WTC11 (cell line): ENCODE results near the gene ARHGAP8. TPM values are rescaled to one million over a fixed set of nuclear protein-coding genes. Genes with fewer than 3 reads are reported as not detected.

Experiments
- ATAC-seq: fragments of 200-7000 bp; cut with Tn5 transposase; 2 replicates; pipeline ENCODE4 v1.10.0; 2021; ENCODE audit warnings: mild to moderate bottlenecking, moderate library complexity
- CTCF ChIA-PET: fragments of 300-600 bp; sonication (Branson Sonifier 250); formaldehyde crosslinking; loops from one replicate; lab custom pipeline; 2021; ENCODE audit warnings: antibody characterized with exemption; lab: Charles Lee
- POLR2A ChIA-PET: fragments of 350-600 bp; sonication (Branson Sonifier 250); formaldehyde crosslinking; loops from one replicate; lab custom pipeline; 2021; ENCODE audit warnings: antibody characterized with exemption; lab: Charles Lee
- DNase-seq: peaks from one replicate; pipeline ENCODE4 v3.0.0; 2021; ENCODE audit warnings: low spot score
- H3K27ac Mint-ChIP-seq: 2 replicates; pipeline ENCODE4 v1.8.0; 2021; ENCODE audit warnings: mixed read lengths
- H3K27me3 Mint-ChIP-seq: 2 replicates; pipeline ENCODE4 v1.8.0; 2021; ENCODE audit warnings: low read depth, mild to moderate bottlenecking, moderate library complexity, mixed read lengths
- H3K36me3 Mint-ChIP-seq: 2 replicates; pipeline ENCODE4 v1.8.0; 2021; ENCODE audit warnings: mixed read lengths
- H3K4me1 Mint-ChIP-seq: 2 replicates; pipeline ENCODE4 v1.8.0; 2022; ENCODE audit warnings: mixed read lengths
- H3K4me3 Mint-ChIP-seq: 2 replicates; pipeline ENCODE4 v1.8.0; 2021; ENCODE audit warnings: mild to moderate bottlenecking, moderate library complexity, mixed read lengths
- H3K9me3 Mint-ChIP-seq: 2 replicates; pipeline ENCODE4 v1.8.0; 2021; ENCODE audit warnings: mixed read lengths
- KAT7 ChIP-seq: sonication (generic); formaldehyde crosslinking; IDR thresholded peaks from 2 replicates; pipeline ENCODE4 v1.8.1; 2023; ENCODE audit warnings: missing genetic modification reagents, mild to moderate bottlenecking, borderline replicate concordance
- SMAD3 ChIP-seq: sonication (generic); formaldehyde crosslinking; IDR thresholded peaks from 2 replicates; pipeline ENCODE4 v1.8.0; 2022; ENCODE audit warnings: missing genetic modification reagents, mild to moderate bottlenecking, borderline replicate concordance
- TCF7 ChIP-seq: sonication (generic); formaldehyde crosslinking; IDR thresholded peaks from 2 replicates; pipeline ENCODE4 v1.8.0; 2022; ENCODE audit warnings: mild to moderate bottlenecking, low read depth, missing genetic modification reagents, moderate library complexity
- ZNF317 ChIP-seq: sonication (generic); formaldehyde crosslinking; IDR thresholded peaks from 2 replicates; pipeline ENCODE4 v1.8.1; 2023; ENCODE audit warnings: low read depth, mild to moderate bottlenecking, moderate library complexity, missing genetic modification reagents, borderline replicate concordance
- ZNF532 ChIP-seq: fragments of 250-450 bp; sonication (Bioruptor Pico); IDR thresholded peaks from 2 replicates; pipeline ENCODE4 v1.9.0; 2021; ENCODE audit warnings: mild to moderate bottlenecking, borderline replicate concordance
- total RNA-seq: library from RNA; stranded (reverse); gene quantifications from 3 replicates; pipeline ENCODE4 v1.2.3, GENCODE V29; 2021
- TF ChIP-seq, protein P1 (sequence below): fragments of 200-600 bp; IDR thresholded peaks from 2 replicates; pipeline ENCODE4 v1.8.0; 2022; ENCODE audit warnings: antibody characterized with exemption
- TF ChIP-seq, protein P2 (sequence below): sonication (generic); formaldehyde crosslinking; IDR thresholded peaks from 2 replicates; pipeline ENCODE4 v1.8.0; 2022; ENCODE audit warnings: mild to moderate bottlenecking, missing genetic modification reagents
- TF ChIP-seq, protein P3 (sequence below): sonication (generic); formaldehyde crosslinking; IDR thresholded peaks from 2 replicates; pipeline ENCODE4 v1.8.1; 2023; ENCODE audit warnings: mild to moderate bottlenecking, missing genetic modification reagents, moderate library complexity
- TF ChIP-seq, protein P4 (sequence below): sonication (generic); formaldehyde crosslinking; IDR thresholded peaks from 2 replicates; pipeline ENCODE4 v1.8.1; 2023; ENCODE audit warnings: mild to moderate bottlenecking, missing genetic modification reagents, moderate library complexity
- TF ChIP-seq, protein P5 (sequence below): sonication (generic); formaldehyde crosslinking; IDR thresholded peaks from 2 replicates; pipeline ENCODE4 v1.8.0; 2022; ENCODE audit warnings: missing genetic modification reagents

ARHGAP8 gene
- total RNA-seq, 1 experiment from 2014 or later, result 61.4 TPM

DNA sequence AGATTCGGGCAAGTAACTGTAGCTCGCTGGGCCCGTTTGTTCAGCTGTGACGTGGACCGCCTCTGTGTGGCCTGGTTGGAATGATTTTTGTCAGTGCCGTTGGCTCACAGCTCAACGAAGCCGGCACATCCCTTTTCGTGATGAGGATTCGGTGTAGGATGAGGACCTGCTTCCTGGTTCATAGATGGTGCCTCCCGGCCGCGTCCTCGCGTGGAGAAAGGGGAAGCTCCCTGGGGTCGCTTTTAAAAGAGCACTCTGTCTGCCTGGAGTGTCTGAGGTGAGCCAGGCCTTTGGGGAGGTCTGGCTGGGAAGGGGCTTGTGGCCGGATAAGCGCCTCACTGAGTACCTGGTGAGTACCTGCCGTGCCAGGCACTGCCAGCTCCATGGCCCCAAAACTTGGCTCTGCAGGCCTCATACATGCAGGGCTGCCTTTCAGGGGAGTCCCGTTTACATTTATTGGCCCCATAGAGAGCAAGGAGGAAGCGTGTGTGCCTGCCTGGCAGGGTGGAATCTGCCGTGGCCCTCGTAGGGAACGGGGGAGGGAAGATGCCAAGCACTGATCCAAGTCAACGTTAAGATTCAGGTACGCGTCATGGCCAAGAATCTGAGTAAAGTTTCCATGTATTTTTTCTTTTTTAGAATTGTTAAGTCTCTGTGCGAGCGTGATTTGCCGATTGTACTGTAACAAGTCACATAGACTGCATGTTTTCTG is 88.4 kb downstream of the ARHGAP8 start:
- H3K4me3 Mint-ChIP-seq, result no peak overlapping the region
- CTCF ChIA-PET, result interaction anchor here (0.5 to 0.9 kb wide), 3 partner anchors 15 to 48 kb away, joined by 3 to 4 read pairs (median 4); no protein-coding TSS in a partner anchor
- H3K9me3 Mint-ChIP-seq, result peaks cover 13% of the 10 kb centered on the region
- no peaks in the 10 kb centered on the region for H3K27me3 Mint-ChIP-seq
- peaks cover 35% of the 10 kb centered on the region for H3K36me3 Mint-ChIP-seq
- no peak for DNase-seq
- H3K4me1 Mint-ChIP-seq, result peaks cover 25% of the 10 kb centered on the region
- TF ChIP-seq, protein P1, sequence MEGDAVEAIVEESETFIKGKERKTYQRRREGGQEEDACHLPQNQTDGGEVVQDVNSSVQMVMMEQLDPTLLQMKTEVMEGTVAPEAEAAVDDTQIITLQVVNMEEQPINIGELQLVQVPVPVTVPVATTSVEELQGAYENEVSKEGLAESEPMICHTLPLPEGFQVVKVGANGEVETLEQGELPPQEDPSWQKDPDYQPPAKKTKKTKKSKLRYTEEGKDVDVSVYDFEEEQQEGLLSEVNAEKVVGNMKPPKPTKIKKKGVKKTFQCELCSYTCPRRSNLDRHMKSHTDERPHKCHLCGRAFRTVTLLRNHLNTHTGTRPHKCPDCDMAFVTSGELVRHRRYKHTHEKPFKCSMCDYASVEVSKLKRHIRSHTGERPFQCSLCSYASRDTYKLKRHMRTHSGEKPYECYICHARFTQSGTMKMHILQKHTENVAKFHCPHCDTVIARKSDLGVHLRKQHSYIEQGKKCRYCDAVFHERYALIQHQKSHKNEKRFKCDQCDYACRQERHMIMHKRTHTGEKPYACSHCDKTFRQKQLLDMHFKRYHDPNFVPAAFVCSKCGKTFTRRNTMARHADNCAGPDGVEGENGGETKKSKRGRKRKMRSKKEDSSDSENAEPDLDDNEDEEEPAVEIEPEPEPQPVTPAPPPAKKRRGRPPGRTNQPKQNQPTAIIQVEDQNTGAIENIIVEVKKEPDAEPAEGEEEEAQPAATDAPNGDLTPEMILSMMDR, result no peak
- TF ChIP-seq TCF7 (CRISPR knock-in tag) (no peak), KAT7 (no peak), ZNF317 (CRISPR knock-in tag) (no peak)
- TF ChIP-seq, protein P2, sequence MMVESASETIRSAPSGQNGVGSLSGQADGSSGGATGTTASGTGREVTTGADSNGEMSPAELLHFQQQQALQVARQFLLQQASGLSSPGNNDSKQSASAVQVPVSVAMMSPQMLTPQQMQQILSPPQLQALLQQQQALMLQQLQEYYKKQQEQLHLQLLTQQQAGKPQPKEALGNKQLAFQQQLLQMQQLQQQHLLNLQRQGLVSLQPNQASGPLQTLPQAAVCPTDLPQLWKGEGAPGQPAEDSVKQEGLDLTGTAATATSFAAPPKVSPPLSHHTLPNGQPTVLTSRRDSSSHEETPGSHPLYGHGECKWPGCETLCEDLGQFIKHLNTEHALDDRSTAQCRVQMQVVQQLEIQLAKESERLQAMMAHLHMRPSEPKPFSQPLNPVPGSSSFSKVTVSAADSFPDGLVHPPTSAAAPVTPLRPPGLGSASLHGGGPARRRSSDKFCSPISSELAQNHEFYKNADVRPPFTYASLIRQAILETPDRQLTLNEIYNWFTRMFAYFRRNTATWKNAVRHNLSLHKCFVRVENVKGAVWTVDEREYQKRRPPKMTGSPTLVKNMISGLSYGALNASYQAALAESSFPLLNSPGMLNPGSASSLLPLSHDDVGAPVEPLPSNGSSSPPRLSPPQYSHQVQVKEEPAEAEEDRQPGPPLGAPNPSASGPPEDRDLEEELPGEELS (CRISPR knock-in tag), result no peak
- no peak overlapping the region for H3K27ac Mint-ChIP-seq
- ATAC-seq, result no peak
- POLR2A ChIA-PET, result no interaction called here

- TF ChIP-seq, protein P3, sequence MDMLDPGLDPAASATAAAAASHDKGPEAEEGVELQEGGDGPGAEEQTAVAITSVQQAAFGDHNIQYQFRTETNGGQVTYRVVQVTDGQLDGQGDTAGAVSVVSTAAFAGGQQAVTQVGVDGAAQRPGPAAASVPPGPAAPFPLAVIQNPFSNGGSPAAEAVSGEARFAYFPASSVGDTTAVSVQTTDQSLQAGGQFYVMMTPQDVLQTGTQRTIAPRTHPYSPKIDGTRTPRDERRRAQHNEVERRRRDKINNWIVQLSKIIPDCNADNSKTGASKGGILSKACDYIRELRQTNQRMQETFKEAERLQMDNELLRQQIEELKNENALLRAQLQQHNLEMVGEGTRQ (CRISPR knock-in tag), result no peak
- TF ChIP-seq, protein P4, sequence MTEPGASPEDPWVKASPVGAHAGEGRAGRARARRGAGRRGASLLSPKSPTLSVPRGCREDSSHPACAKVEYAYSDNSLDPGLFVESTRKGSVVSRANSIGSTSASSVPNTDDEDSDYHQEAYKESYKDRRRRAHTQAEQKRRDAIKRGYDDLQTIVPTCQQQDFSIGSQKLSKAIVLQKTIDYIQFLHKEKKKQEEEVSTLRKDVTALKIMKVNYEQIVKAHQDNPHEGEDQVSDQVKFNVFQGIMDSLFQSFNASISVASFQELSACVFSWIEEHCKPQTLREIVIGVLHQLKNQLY, result no peak
- no peak for TF ChIP-seq ZNF532 (CRISPR knock-in tag)
- no peak for TF ChIP-seq SMAD3 (CRISPR knock-in tag)
- TF ChIP-seq, protein P5, sequence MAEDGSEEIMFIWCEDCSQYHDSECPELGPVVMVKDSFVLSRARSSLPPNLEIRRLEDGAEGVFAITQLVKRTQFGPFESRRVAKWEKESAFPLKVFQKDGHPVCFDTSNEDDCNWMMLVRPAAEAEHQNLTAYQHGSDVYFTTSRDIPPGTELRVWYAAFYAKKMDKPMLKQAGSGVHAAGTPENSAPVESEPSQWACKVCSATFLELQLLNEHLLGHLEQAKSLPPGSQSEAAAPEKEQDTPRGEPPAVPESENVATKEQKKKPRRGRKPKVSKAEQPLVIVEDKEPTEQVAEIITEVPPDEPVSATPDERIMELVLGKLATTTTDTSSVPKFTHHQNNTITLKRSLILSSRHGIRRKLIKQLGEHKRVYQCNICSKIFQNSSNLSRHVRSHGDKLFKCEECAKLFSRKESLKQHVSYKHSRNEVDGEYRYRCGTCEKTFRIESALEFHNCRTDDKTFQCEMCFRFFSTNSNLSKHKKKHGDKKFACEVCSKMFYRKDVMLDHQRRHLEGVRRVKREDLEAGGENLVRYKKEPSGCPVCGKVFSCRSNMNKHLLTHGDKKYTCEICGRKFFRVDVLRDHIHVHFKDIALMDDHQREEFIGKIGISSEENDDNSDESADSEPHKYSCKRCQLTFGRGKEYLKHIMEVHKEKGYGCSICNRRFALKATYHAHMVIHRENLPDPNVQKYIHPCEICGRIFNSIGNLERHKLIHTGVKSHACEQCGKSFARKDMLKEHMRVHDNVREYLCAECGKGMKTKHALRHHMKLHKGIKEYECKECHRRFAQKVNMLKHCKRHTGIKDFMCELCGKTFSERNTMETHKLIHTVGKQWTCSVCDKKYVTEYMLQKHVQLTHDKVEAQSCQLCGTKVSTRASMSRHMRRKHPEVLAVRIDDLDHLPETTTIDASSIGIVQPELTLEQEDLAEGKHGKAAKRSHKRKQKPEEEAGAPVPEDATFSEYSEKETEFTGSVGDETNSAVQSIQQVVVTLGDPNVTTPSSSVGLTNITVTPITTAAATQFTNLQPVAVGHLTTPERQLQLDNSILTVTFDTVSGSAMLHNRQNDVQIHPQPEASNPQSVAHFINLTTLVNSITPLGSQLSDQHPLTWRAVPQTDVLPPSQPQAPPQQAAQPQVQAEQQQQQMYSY (CRISPR knock-in tag), result no peak
- Mint-ChIP-seq H3K36me3 (peaks cover 31% of the 10 kb centered on the region), H3K27ac (no peak overlapping the region), H3K4me1 (peaks cover 15% of the 10 kb centered on the region), H3K4me3 (no peak overlapping the region), H3K27me3 (no peaks in the 10 kb centered on the region), H3K9me3 (peaks cover 13% of the 10 kb centered on the region)
- ChIA-PET CTCF (interaction anchor here (1.1 kb wide), 1 partner anchor 22 kb away, joined by 3 read pairs; no protein-coding TSS in a partner anchor), POLR2A (no interaction called here)
- DNase-seq (no peak), ATAC-seq (no peak)
Measured at GRCh38 chr22:44842417-44842816, 90.0 kb downstream of the ARHGAP8 start.
